ENCODE data around the gene POC1A. TPM values are rescaled to one million over a fixed set of nuclear protein-coding genes. Genes with fewer than 3 reads are reported as not detected.

Gene POC1A
- total and polyA plus RNA-seq, 2 donors (not counting 3 experiments of a cell fraction or from before 2014, with no cell fraction given): 14.8 to 19.4 TPM

GRCh38 chr3:52193065-52193464 lies 38.8 kb upstream of the POC1A start:
- Histone ChIP-seq H3K4me1 (ENCODE audit: control insufficient read depth, extremely low read depth, insufficient read depth, low read length) (peaks cover 5% of the 10 kb centered on the region), H3K9ac (replicated peaks; ENCODE audit: extremely low read depth, insufficient read depth, low read length) (no peak overlapping the region), H3K9me1 (replicated peaks; ENCODE audit: control insufficient read depth, extremely low read depth, insufficient read depth, low read length) (no peaks in the 10 kb centered on the region), H3K9me3 (replicated peaks; ENCODE audit: control insufficient read depth, insufficient read depth, low read length) (no peaks in the 10 kb centered on the region), H3K36me3 (ENCODE audit: control insufficient read depth in 2 of 2, extremely low read depth in 1 of 2, insufficient read depth in 2 of 2, low read length in 2 of 2) (no peaks in the 10 kb centered on the region), H4K20me1 (replicated peaks; ENCODE audit: control insufficient read depth, extremely low read depth, insufficient read depth, low read length) (no peaks in the 10 kb centered on the region), H3K4me2 (ENCODE audit: insufficient read depth, low read length) (no peak overlapping the region), H3K79me2 (ENCODE audit: control insufficient read depth, insufficient read depth, low read length) (peaks cover under 1% of the 10 kb centered on the region), H3K27ac (ENCODE audit: insufficient read depth, low read depth, low read length) (no peak overlapping the region), H2AFZ (ENCODE audit: low read depth, low read length) (no peak overlapping the region), H3K4me3 (replicated peaks in 1 of 3; ENCODE audit: insufficient read depth in 1 of 3, low read depth in 1 of 3, low read length in 3 of 3) (no peak overlapping the region), H3K27me3 (ENCODE audit: control insufficient read depth in 2 of 2, insufficient read depth in 2 of 2, low read length in 2 of 2) (no peaks in the 10 kb centered on the region)
- BruUV-seq (replicated peaks): no TSS peak
- DNase-seq (ENCODE audit: low read depth, low spot score) (no peak), FAIRE-seq (no peak)
- POLR2A ChIA-PET: no interaction called here
- CTCF ChIA-PET: no interaction called here
- TF ChIP-seq, protein P1, sequence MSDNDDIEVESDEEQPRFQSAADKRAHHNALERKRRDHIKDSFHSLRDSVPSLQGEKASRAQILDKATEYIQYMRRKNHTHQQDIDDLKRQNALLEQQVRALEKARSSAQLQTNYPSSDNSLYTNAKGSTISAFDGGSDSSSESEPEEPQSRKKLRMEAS (IDR thresholded peaks at IDR 0.05; ENCODE audit: insufficient read depth, insufficient read length): no peak
- no peak for TF ChIP-seq GATA2 (IDR thresholded peaks at IDR 0.05; ENCODE audit: insufficient read depth, insufficient read length, low read depth, low read length)
- TF ChIP-seq MYC (IDR thresholded peaks at IDR 0.05; ENCODE audit: low read depth, low read length): no peak
- no peak for TF ChIP-seq POLR2A (IDR thresholded peaks at IDR 0.05; ENCODE audit: low read depth, low read length)
- TF ChIP-seq JUN (IDR thresholded peaks at IDR 0.05; ENCODE audit: borderline replicate concordance, insufficient read depth, insufficient read length, low read depth): no peak
- TF ChIP-seq, protein P2, sequence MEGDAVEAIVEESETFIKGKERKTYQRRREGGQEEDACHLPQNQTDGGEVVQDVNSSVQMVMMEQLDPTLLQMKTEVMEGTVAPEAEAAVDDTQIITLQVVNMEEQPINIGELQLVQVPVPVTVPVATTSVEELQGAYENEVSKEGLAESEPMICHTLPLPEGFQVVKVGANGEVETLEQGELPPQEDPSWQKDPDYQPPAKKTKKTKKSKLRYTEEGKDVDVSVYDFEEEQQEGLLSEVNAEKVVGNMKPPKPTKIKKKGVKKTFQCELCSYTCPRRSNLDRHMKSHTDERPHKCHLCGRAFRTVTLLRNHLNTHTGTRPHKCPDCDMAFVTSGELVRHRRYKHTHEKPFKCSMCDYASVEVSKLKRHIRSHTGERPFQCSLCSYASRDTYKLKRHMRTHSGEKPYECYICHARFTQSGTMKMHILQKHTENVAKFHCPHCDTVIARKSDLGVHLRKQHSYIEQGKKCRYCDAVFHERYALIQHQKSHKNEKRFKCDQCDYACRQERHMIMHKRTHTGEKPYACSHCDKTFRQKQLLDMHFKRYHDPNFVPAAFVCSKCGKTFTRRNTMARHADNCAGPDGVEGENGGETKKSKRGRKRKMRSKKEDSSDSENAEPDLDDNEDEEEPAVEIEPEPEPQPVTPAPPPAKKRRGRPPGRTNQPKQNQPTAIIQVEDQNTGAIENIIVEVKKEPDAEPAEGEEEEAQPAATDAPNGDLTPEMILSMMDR (IDR thresholded peaks at IDR 0.05; ENCODE audit: extremely low read depth in 1 of 2, insufficient read depth in 1 of 2, low read depth in 1 of 2, low read length in 2 of 2): no peak
- TF ChIP-seq FOS (IDR thresholded peaks at IDR 0.05; ENCODE audit: borderline replicate concordance, insufficient read depth, low read length): no peak
- TF ChIP-seq POLR2AphosphoS5 (IDR thresholded peaks at IDR 0.05; ENCODE audit: insufficient read depth, low read depth, low read length): no peak
- no peak for TF ChIP-seq EZH2 (IDR thresholded peaks at IDR 0.05; ENCODE audit: borderline replicate concordance, low read depth, low read length, severe bottlenecking)
- dilution Hi-C loops (cut with MboI; ENCODE audit: extremely low pct_ligation_motif_present, low sequenced_read_pairs): no loop called here
- intact Hi-C loops (cut with micrococcal nuclease): no loop called here

Measured in endothelial cell of umbilical vein (primary cell).